Osteoblast (primary cell): ENCODE measurements around the gene AGER. TPM values are rescaled to one million over a fixed set of nuclear protein-coding genes. Genes with fewer than 3 reads are reported as not detected.
A peak's percentile ranks its signal among the peaks of the same experiment; 100 is the strongest.

Source experiments
- DNase-seq: peaks from one replicate; pipeline ENCODE4 v3.0.0; 2011; ENCODE audit warnings: low spot score, mixed read lengths; ENCODE audit not compliant: insufficient read length; ENCODE audit errors: missing footprints
- H2AFZ ChIP-seq: 2 replicates; pipeline ENCODE4 v1.6.0; 2011; ENCODE audit warnings: mild to moderate bottlenecking, low read length
- H3K27ac ChIP-seq: 2 replicates; pipeline ENCODE4 v1.5.1; 2011; ENCODE audit warnings: mild to moderate bottlenecking, low read depth, low read length, moderate library complexity
- H3K27me3 ChIP-seq: 2 replicates; pipeline ENCODE4 v1.6.0; 2012; ENCODE audit warnings: mild to moderate bottlenecking, control low read depth, inconsistent platforms, low read length, moderate library complexity; ENCODE audit not compliant: insufficient read depth
- H3K36me3 ChIP-seq: 2 replicates; pipeline ENCODE4 v1.5.1; 2011; ENCODE audit warnings: mild to moderate bottlenecking, low read length, control low read depth, moderate library complexity; ENCODE audit not compliant: insufficient read depth
- H3K4me1 ChIP-seq: 2 replicates; pipeline ENCODE4 v1.5.1; 2011; ENCODE audit warnings: mild to moderate bottlenecking, low read length, control low read depth, moderate library complexity; ENCODE audit not compliant: insufficient read depth
- H3K4me2 ChIP-seq: 2 replicates; pipeline ENCODE4 v1.6.0; 2011; ENCODE audit warnings: mild to moderate bottlenecking, low read length; ENCODE audit not compliant: insufficient read depth
- H3K4me3 ChIP-seq: fragments of 200-600 bp; sonication (generic); 3 replicates; pipeline ENCODE4 v1.5.1; 2012; ENCODE audit warnings: mild to moderate bottlenecking, low read length, inconsistent platforms; ENCODE audit not compliant: insufficient read depth
- H3K79me2 ChIP-seq: 2 replicates; pipeline ENCODE4 v1.6.0; 2012; ENCODE audit warnings: mild to moderate bottlenecking, low read length, control low read depth, inconsistent platforms; ENCODE audit not compliant: insufficient read depth
- H3K9me3 ChIP-seq: 2 replicates; pipeline ENCODE4 v1.5.1; 2011; ENCODE audit warnings: low read depth, low read length, control low read depth
- H4K20me1 ChIP-seq: 2 replicates; pipeline ENCODE4 v1.6.0; 2012; ENCODE audit warnings: mild to moderate bottlenecking, low read length, control low read depth; ENCODE audit not compliant: insufficient read depth
- CTCF ChIP-seq: IDR thresholded peaks from 2 replicates; pipeline ENCODE4 v1.5.1; 2011; ENCODE audit warnings: mild to moderate bottlenecking, low read depth, low read length, moderate library complexity; ENCODE audit errors: extremely low read depth
- total RNA-seq: library from RNA; depleted of rRNA; stranded (reverse); fragments of >200 nt; gene quantifications from 2 replicates; pipeline ENCODE4 v1.2.3, GENCODE V29; 2012

Gene AGER
- total RNA-seq, 1 donor, result under 0.01 TPM

DNA sequence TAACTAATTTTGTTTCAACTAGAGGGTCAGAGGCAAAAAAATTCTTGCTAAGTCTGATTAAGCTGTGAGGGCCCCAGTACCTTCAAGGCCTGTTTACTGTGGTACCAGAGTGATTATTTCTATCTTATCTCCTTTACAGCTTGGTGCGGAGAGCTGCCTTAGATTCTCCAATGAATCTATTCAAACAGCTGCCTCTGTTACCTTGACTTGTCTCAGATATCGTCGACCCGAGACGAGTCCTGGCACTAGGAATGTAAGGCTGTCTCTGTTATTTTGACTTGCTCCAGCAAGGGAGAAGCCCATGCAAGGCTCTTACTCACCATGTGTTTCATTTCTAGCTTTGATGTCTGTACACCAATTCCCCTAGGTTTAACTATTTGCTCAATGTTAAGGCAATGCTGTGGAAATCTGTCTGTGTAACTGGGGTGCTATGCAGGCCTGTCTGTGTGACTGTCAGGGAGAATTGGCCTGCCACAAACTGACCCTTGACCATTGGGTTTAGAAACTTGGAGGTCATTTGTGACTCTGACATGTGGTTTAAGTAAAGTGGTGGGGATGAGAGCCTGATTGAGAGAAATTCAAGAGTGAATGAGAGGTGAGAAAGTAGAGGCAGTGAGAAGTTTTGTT, 43.5 kb downstream of the AGER start:
- H3K79me2 ChIP-seq, result no peaks in the 10 kb centered on the region
- H4K20me1 ChIP-seq, result no peaks in the 10 kb centered on the region
- no peaks in the 10 kb centered on the region for H3K9me3 ChIP-seq
- DNase-seq, result no peak
- no peak overlapping the region for H3K27ac ChIP-seq
- no peak overlapping the region for H3K4me3 ChIP-seq
- H3K27me3 ChIP-seq, result peaks cover 4% of the 10 kb centered on the region
- H3K4me1 ChIP-seq, result peaks cover 3% of the 10 kb centered on the region
- H3K36me3 ChIP-seq, result no peaks in the 10 kb centered on the region
- H3K4me2 ChIP-seq, result no peak overlapping the region
- TF ChIP-seq CTCF, result no peak
- H2AFZ ChIP-seq, result no peak overlapping the region

- no peak overlapping the region for H3K27ac ChIP-seq
- no peak overlapping the region for H3K4me3 ChIP-seq
- peaks cover 4% of the 10 kb centered on the region for H3K27me3 ChIP-seq
- H3K4me2 ChIP-seq, result no peak overlapping the region
- no peak for DNase-seq
- no peaks in the 10 kb centered on the region for H4K20me1 ChIP-seq
- H3K36me3 ChIP-seq, result no peaks in the 10 kb centered on the region
- no peaks in the 10 kb centered on the region for H3K79me2 ChIP-seq
- TF ChIP-seq CTCF, result no peak
- peaks cover 3% of the 10 kb centered on the region for H3K4me1 ChIP-seq
- H3K9me3 ChIP-seq, result no peaks in the 10 kb centered on the region
- H2AFZ ChIP-seq, result no peak overlapping the region
Measured at GRCh38 chr6:32139590-32139989, 44.5 kb downstream of the AGER start.

DNA sequence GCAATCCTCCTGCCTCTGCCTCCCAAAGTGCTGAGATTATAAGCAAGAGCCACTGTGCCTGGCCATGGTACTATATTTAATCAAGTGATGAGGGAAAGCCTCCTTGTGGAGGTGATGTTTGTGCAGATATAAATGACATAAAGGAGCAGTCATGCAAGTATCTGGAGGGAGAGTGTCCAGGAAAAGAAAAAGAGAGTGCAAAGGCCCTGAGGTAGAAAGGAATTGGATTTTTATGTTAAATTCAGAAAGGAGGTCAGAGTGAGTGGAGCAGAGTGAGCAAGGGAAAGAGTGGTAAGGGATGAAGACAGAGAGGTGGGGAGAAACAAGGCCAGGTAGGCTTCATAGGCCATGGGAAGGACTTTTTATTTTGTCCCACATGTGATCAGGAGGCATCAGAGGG, 46.6 kb downstream of the AGER start:
- Histone ChIP-seq H3K4me3 (no peak overlapping the region), H3K36me3 (no peaks in the 10 kb centered on the region), H3K27me3 (peaks cover 4% of the 10 kb centered on the region), H4K20me1 (no peaks in the 10 kb centered on the region), H3K27ac (no peak overlapping the region), H3K9me3 (no peaks in the 10 kb centered on the region), H3K79me2 (no peaks in the 10 kb centered on the region), H3K4me1 (peaks cover 13% of the 10 kb centered on the region), H2AFZ (no peak overlapping the region), H3K4me2 (no peak overlapping the region)
- no peak for DNase-seq
- no peak for TF ChIP-seq CTCF

DNA sequence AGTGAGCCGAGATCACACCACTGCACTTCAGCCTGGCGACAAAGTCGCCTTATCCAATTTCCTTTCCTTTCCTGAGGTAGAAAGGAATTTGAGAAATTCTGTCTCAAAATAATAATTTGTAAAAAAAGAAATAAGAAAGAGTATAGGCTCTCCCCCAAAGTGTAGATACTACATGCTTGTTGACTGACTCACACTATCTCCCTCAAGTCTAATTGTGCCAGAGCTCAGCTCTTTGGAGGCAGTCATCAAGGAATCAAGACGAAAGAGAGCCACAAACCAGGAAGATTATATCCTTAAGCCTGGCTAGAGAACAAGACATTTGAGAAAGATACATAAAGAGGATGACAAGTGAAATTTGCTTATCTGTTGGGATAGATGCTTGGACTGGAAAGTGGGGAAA, 50.3 kb downstream of the AGER start:
- peaks cover 22% of the 10 kb centered on the region for H3K4me1 ChIP-seq
- no peaks in the 10 kb centered on the region for H3K9me3 ChIP-seq
- TF ChIP-seq CTCF, result no peak
- peaks cover 9% of the 10 kb centered on the region for H3K79me2 ChIP-seq
- H4K20me1 ChIP-seq, result no peaks in the 10 kb centered on the region
- H3K27ac ChIP-seq, result no peak overlapping the region
- H2AFZ ChIP-seq, result peak overlapping the region; percentile 16
- H3K27me3 ChIP-seq, result no peaks in the 10 kb centered on the region
- no peak overlapping the region for H3K4me3 ChIP-seq
- DNase-seq, result peak; percentile 87
- H3K36me3 ChIP-seq, result no peaks in the 10 kb centered on the region
- no peak overlapping the region for H3K4me2 ChIP-seq
